Right atrium auricular region (tissue), 2 donors: ENCODE data around the gene FKBP11. TPM values are rescaled to one million over a fixed set of nuclear protein-coding genes. Genes with fewer than 3 reads are reported as not detected.

Source experiments
- DNase-seq: peaks from one replicate; pipeline ENCODE4 v3.0.0-alpha.2; 2019; ENCODE audit warnings: low spot score
- H3K27ac ChIP-seq, 2 donors: fragments of 200-600 bp; sonication (generic); 1 replicate in 1 of 2; 2 replicates in 1 of 2; pipeline ENCODE4 v1.5.1; 2016 to 2019
- H3K27me3 ChIP-seq, 2 donors: fragments of 200-600 bp; sonication (generic); one replicate each; pipeline versions ENCODE4 v1.5.1 to v1.6.0; 2017 to 2019
- H3K36me3 ChIP-seq: fragments of 200-600 bp; sonication (generic); one replicate; pipeline ENCODE4 v1.5.1; 2016
- H3K4me1 ChIP-seq, 2 donors: fragments of 200-600 bp; sonication (generic); one replicate each; pipeline versions ENCODE4 v1.5.1 to v1.6.0; 2017 to 2019
- H3K4me3 ChIP-seq, 2 donors: fragments of 200-600 bp; sonication (generic); 1 replicate in 1 of 2; 2 replicates in 1 of 2; pipeline ENCODE4 v1.5.1; 2017 to 2019; ENCODE audit warnings: mild to moderate bottlenecking in 1 of 2, moderate library complexity in 1 of 2
- H3K9me3 ChIP-seq, 2 donors: fragments of 200-600 bp; sonication (generic); one replicate each; pipeline ENCODE4 v1.5.1; 2019
- CTCF ChIP-seq, 2 donors: fragments of 200-600 bp; sonication (generic); IDR thresholded peaks; one replicate each; pipeline ENCODE4 v1.5.1; 2019; ENCODE audit warnings: antibody characterized with exemption in 2 of 2
- total RNA-seq, 2 donors: library from RNA; depleted of rRNA; stranded (reverse); fragments of >200 nt; gene quantifications; one replicate each; pipeline ENCODE4 v1.1.0, GENCODE V29; 2016

Gene FKBP11
- total RNA-seq = 10 to 100 TPM in 1 of 2 donors, 1 to 10 TPM in 1; 9.1 to 10.2 TPM

- peak within 1 kb of the TSS; percentile 6 to 67 for H3K27ac ChIP-seq
- peak within 1 kb of the TSS; percentile 61 to 72 for H3K4me3 ChIP-seq
- H3K9me3 ChIP-seq = no peaks in the 10 kb centered on the region
- H3K4me1 ChIP-seq = peaks cover 0 to 14% of the 10 kb centered on the region in 2 donors
- H3K27me3 ChIP-seq = no peaks in the 10 kb centered on the region
- DNase-seq = peak; percentile 65
- TF ChIP-seq CTCF (IDR thresholded peaks at IDR 0.05) = no peak
- H3K36me3 ChIP-seq = peaks cover under 1% of the 10 kb centered on the region
These were observed at the start of gene FKBP11 for GRCh38 chr12:48925304-48926011. Gene FKBP11, minus strand, starts transcription at chr12:48925492. Its CDS starts 64 bp downstream, at chr12:48925428.

- no peaks in the 10 kb centered on the region for H3K36me3 ChIP-seq
- peak; percentile 56 to 70 for TF ChIP-seq CTCF (IDR thresholded peaks at IDR 0.05)
- peak; percentile 85 for DNase-seq
- H3K4me3 ChIP-seq = no peak overlapping the region
- H3K27ac ChIP-seq = peak overlapping the region in 1 of 2 donors; percentile 21
- H3K9me3 ChIP-seq = no peaks in the 10 kb centered on the region
- H3K27me3 ChIP-seq = peaks cover 9 to 28% of the 10 kb centered on the region in 2 donors
- H3K4me1 ChIP-seq = peaks cover 0 to 55% of the 10 kb centered on the region in 2 donors
These were observed 48.8 kb upstream of the FKBP11 start for GRCh38 chr12:48973941-48974673.

GRCh38 chr12:48973531-48973930 lies 48.2 kb upstream of the FKBP11 start:
- H3K4me1 ChIP-seq = peaks cover 0 to 49% of the 10 kb centered on the region in 2 donors
- no peaks in the 10 kb centered on the region for H3K36me3 ChIP-seq
- peak; percentile 83 for DNase-seq
- no peak for TF ChIP-seq CTCF (IDR thresholded peaks at IDR 0.05)
- H3K27me3 ChIP-seq = peaks cover 4 to 23% of the 10 kb centered on the region in 2 donors
- H3K9me3 ChIP-seq = no peaks in the 10 kb centered on the region
- H3K4me3 ChIP-seq = no peak overlapping the region
- peak overlapping the region; percentile 15 to 67 for H3K27ac ChIP-seq

- Histone ChIP-seq H3K4me1 (peaks cover 0 to 44% of the 10 kb centered on the region in 2 donors), H3K36me3 (no peaks in the 10 kb centered on the region), H3K4me3 (no peak overlapping the region), H3K27ac (peak overlapping the region; percentile 15 to 67), H3K27me3 (peaks cover 3 to 18% of the 10 kb centered on the region in 2 donors), H3K9me3 (no peaks in the 10 kb centered on the region)
- no peak for TF ChIP-seq CTCF (IDR thresholded peaks at IDR 0.05)
- no peak for DNase-seq
These were observed 47.7 kb upstream of the FKBP11 start for GRCh38 chr12:48972952-48973483.

- H3K4me3 ChIP-seq = no peak overlapping the region
- H3K9me3 ChIP-seq = no peaks in the 10 kb centered on the region
- peaks cover 3 to 12% of the 10 kb centered on the region in 2 donors for H3K27me3 ChIP-seq
- TF ChIP-seq CTCF (IDR thresholded peaks at IDR 0.05) = no peak
- peaks cover 0 to 39% of the 10 kb centered on the region in 2 donors for H3K4me1 ChIP-seq
- no peaks in the 10 kb centered on the region for H3K36me3 ChIP-seq
- DNase-seq = no peak
- H3K27ac ChIP-seq = no peak overlapping the region
These were observed 47.1 kb upstream of the FKBP11 start for GRCh38 chr12:48972213-48972951.
